ENCODE data around the gene FLII.

FLII gene

DNA sequence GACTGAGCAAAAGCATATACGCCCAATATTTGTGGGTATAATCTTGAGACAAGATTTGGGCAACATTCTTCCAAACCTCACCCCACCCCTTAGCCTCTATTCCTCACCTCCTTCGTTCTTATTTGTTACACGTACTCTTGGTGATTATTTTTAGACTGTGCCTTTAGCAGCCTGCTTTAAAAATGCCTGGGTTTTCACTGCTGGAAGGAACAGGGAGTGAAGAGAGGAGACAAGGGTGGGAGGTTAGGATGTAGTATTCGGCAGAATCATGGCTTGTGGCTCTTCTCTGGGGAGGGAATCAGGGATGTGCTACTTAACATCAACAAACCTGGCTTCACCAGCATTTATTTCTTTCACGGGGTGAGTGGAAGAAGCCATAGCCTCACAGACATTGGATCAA, 63.3 kb downstream of the FLII start:
- peak in 13 of 42 donors; percentile 11 to 82 (median 46) for DNase-seq
- intact Hi-C loops (cut with DNase I): no loop called here
